K562 (cell line): ENCODE data around the gene IDH1. TPM values are rescaled to one million over a fixed set of nuclear protein-coding genes. Genes with fewer than 3 reads are reported as not detected.
A peak's percentile ranks its signal among the peaks of the same experiment; 100 is the strongest.

Source experiments
- ATAC-seq: fragments of 200-7000 bp; cut with Tn5 transposase; 3 replicates; pipeline ENCODE4 v1.9.1; 2020; ENCODE audit warnings: moderate library complexity
- BruUV-seq: library from RNA; stranded (reverse); fragments of 400-500 nt; replicated peaks from 2 replicates; lab custom pipeline; 2021; lab: Mats Ljungman, UMichigan
- CTCF ChIA-PET: fragments of 300-600 bp; formaldehyde crosslinking; extraction: SDS; loops from one replicate; lab custom pipeline; 2021; ENCODE audit warnings: low intra/inter-chr PET ratio; lab: Yijun Ruan, JAX
- POLR2A ChIA-PET: fragments of 300-600, 350-650 bp; sonication (Branson Sonifier 250); formaldehyde crosslinking; extraction: SDS; loops from one replicate; lab custom pipeline; 2021; ENCODE audit warnings: antibody characterized with exemption, inconsistent platforms; lab: Yijun Ruan, JAX
- DNase-seq, 4 experiments: peaks; one replicate each; pipeline versions ENCODE4 v3.0.0 to v3.0.0-alpha.2; 2011 to 2018; ENCODE audit warnings: low spot score in 3 of 4, mixed read lengths in 3 of 4; ENCODE audit errors: extremely low read depth in 1 of 4
- FAIRE-seq: peaks from 2 replicates; lab custom pipeline; 2011; peaks lifted over from hg19 to GRCh38; lab: Jason Lieb, UNC
- H2AFZ ChIP-seq: 2 replicates; pipeline ENCODE4 v1.6.0; 2011; ENCODE audit warnings: low read depth, low read length, control low read depth, inconsistent platforms
- H3K27ac ChIP-seq: fragments of 200-600 bp; 3 replicates; pipeline ENCODE4 v1.8.0; 2011; ENCODE audit warnings: low read depth, mild to moderate bottlenecking, control low read depth, inconsistent platforms, low read length, moderate library complexity, mixed read lengths; ENCODE audit errors: extremely low read depth
- H3K27me3 ChIP-seq, 2 experiments: fragments of 300-600 bp in 1 of 2; 2 replicates in 1 of 2; 3 replicates in 1 of 2; pipeline versions ENCODE4 v1.6.0 to v1.8.0; 2011; ENCODE audit warnings: inconsistent platforms in 2 of 2, low read length in 2 of 2, mild to moderate bottlenecking in 1 of 2, mixed read lengths in 1 of 2, moderate library complexity in 1 of 2; ENCODE audit not compliant: control insufficient read depth in 2 of 2, insufficient read depth in 2 of 2
- H3K36me3 ChIP-seq: fragments of 300-600 bp; 3 replicates; pipeline ENCODE4 v1.8.0; 2011; ENCODE audit warnings: mild to moderate bottlenecking, low read length, inconsistent platforms; ENCODE audit not compliant: control insufficient read depth, insufficient read depth
- H3K4me1 ChIP-seq, 2 experiments: fragments of 200-600 bp in 1 of 2; replicated peaks in 1 of 2; 2 replicates in 1 of 2; 3 replicates in 1 of 2; pipeline versions ENCODE4 v1.5.1 to v1.8.0; 2011; ENCODE audit warnings: inconsistent platforms in 2 of 2, low read length in 2 of 2, mild to moderate bottlenecking in 1 of 2, mixed read lengths in 1 of 2, moderate library complexity in 1 of 2; ENCODE audit not compliant: control insufficient read depth in 2 of 2, insufficient read depth in 2 of 2
- H3K4me2 ChIP-seq: 2 replicates; pipeline ENCODE4 v1.6.1; 2011; ENCODE audit warnings: low read length, control low read depth, inconsistent platforms, mixed read lengths; ENCODE audit not compliant: insufficient read depth
- H3K4me3 ChIP-seq: fragments of 200-600 bp; sonication (generic), shearing (Covaris generic); 2 replicates; pipeline ENCODE4 v1.5.1; 2016; ENCODE audit warnings: control low read depth, inconsistent platforms
- H3K79me2 ChIP-seq: fragments of 200-600 bp; 3 replicates; pipeline ENCODE4 v1.8.0; 2011; ENCODE audit warnings: low read length, inconsistent platforms; ENCODE audit not compliant: control insufficient read depth, insufficient read depth
- H3K9ac ChIP-seq, 2 experiments: 2 replicates each; pipeline versions ENCODE4 v1.6.0 to v1.6.1; 2011; ENCODE audit warnings: low read depth in 2 of 2, low read length in 2 of 2, control low read depth in 1 of 2, inconsistent platforms in 1 of 2, mild to moderate bottlenecking in 1 of 2, mixed read lengths in 1 of 2; ENCODE audit not compliant: insufficient read depth in 1 of 2
- H3K9me1 ChIP-seq: one replicate; pipeline ENCODE4 v1.6.0; 2011; ENCODE audit warnings: inconsistent platforms, mild to moderate bottlenecking, low read length, moderate library complexity; ENCODE audit not compliant: control insufficient read depth, insufficient read depth
- H3K9me3 ChIP-seq: replicated peaks from 2 replicates; pipeline ENCODE4 v1.5.1; 2011; ENCODE audit warnings: low read depth, low read length, inconsistent platforms; ENCODE audit not compliant: control insufficient read depth, insufficient read depth
- H4K20me1 ChIP-seq: replicated peaks from 2 replicates; pipeline ENCODE4 v1.6.1; 2011; ENCODE audit warnings: low read length, inconsistent platforms, mixed read lengths; ENCODE audit not compliant: control insufficient read depth, insufficient read depth
- ATF7 ChIP-seq: fragments of 450-650 bp; IDR thresholded peaks from 2 replicates; pipeline ENCODE4 v1.7.1; 2014; ENCODE audit warnings: mild to moderate bottlenecking, moderate library complexity
- C11orf30 ChIP-seq: fragments of 450-650 bp; IDR thresholded peaks from 2 replicates; pipeline ENCODE4 v1.6.1; 2016; ENCODE audit warnings: low read depth, mild to moderate bottlenecking
- CBX1 ChIP-seq: sonication (generic); IDR thresholded peaks from 2 replicates; pipeline ENCODE4 v1.6.1; 2016; ENCODE audit warnings: antibody characterized with exemption, low read depth, mild to moderate bottlenecking
- CEBPB ChIP-seq: fragments of 450-650 bp; IDR thresholded peaks from 2 replicates; pipeline ENCODE4 v1.6.1; 2016; ENCODE audit warnings: missing genetic modification characterization, missing compliant biosample characterization
- CTBP1 ChIP-seq: fragments of 450-650 bp; IDR thresholded peaks from 2 replicates; pipeline ENCODE4 v1.6.1; 2016; ENCODE audit warnings: borderline replicate concordance
- FOSL1 ChIP-seq: fragments of 200-800 bp; sonication (Bioruptor generic); conservative IDR thresholded peaks from 2 replicates; pipeline ENCODE4 v1.6.1; 2016; ENCODE audit warnings: missing genetic modification characterization, missing compliant biosample characterization
- HDAC3 ChIP-seq: fragments of 450-650 bp; IDR thresholded peaks from 2 replicates; pipeline ENCODE4 v1.6.1; 2018; ENCODE audit warnings: borderline replicate concordance, mild to moderate bottlenecking, moderate library complexity; ENCODE audit not compliant: partially characterized antibody
- ILF3 ChIP-seq: fragments of 450-650 bp; IDR thresholded peaks from 2 replicates; pipeline ENCODE4 v1.6.1; 2018; ENCODE audit warnings: antibody characterized with exemption, mild to moderate bottlenecking, moderate library complexity, borderline replicate concordance
- JUN ChIP-seq, 2 experiments: sonication (generic) in 1 of 2; formaldehyde crosslinking in 1 of 2; IDR thresholded peaks; 2 replicates each; pipeline versions ENCODE4 v1.6.1 to v1.8.0; 2012 to 2022; ENCODE audit warnings: borderline replicate concordance in 2 of 2, mild to moderate bottlenecking in 2 of 2, improper control_type of control experiment in 1 of 2, low read depth in 1 of 2, low read length in 1 of 2, missing genetic modification reagents in 1 of 2
- JUND ChIP-seq, 2 experiments: IDR thresholded peaks; 2 replicates in 1 of 2; 3 replicates in 1 of 2; pipeline ENCODE4 v1.6.1; 2011; ENCODE audit warnings: borderline replicate concordance in 2 of 2, low read depth in 2 of 2, low read length in 2 of 2, improper control_type of control experiment in 1 of 2, missing biosample characterization in 1 of 2, missing genetic modification characterization in 1 of 2, missing genetic modification reagents in 1 of 2
- KAT8 ChIP-seq: fragments of 450-650 bp; IDR thresholded peaks from 2 replicates; pipeline ENCODE4 v1.6.1; 2016; ENCODE audit warnings: low read depth, mild to moderate bottlenecking
- KLF6 ChIP-seq: fragments of 250-450 bp; sonication (Bioruptor Pico); IDR thresholded peaks from 2 replicates; pipeline ENCODE4 v1.4.0; 2020; ENCODE audit warnings: mild to moderate bottlenecking, moderate library complexity, borderline replicate concordance
- MAFG ChIP-seq: fragments of 450-650 bp; conservative IDR thresholded peaks from 2 replicates; pipeline ENCODE4 v1.6.1; 2016; ENCODE audit warnings: missing genetic modification characterization, missing compliant biosample characterization
- NFE2 ChIP-seq: IDR thresholded peaks from 2 replicates; pipeline ENCODE4 v1.6.1; 2014; ENCODE audit warnings: antibody characterized with exemption, low read depth
- NFRKB ChIP-seq: fragments of 450-650 bp; IDR thresholded peaks from 2 replicates; pipeline ENCODE4 v1.6.1; 2016; ENCODE audit warnings: low read depth
- PRMT5 ChIP-seq: sonication (generic); formaldehyde crosslinking; IDR thresholded peaks from 2 replicates; pipeline ENCODE4 v1.5.0; 2020; ENCODE audit warnings: missing genetic modification reagents
- RCOR1 ChIP-seq, 2 experiments: IDR thresholded peaks; 2 replicates each; pipeline ENCODE4 v1.6.1; 2012; ENCODE audit warnings: low read depth in 2 of 2, low read length in 2 of 2, borderline replicate concordance in 1 of 2, improper control_type of control experiment in 1 of 2
- TAF1 ChIP-seq: IDR thresholded peaks from 2 replicates; pipeline ENCODE4 v1.6.1; 2011; ENCODE audit warnings: mild to moderate bottlenecking, low read length, moderate library complexity; ENCODE audit not compliant: insufficient read depth, control insufficient read depth, severe bottlenecking; ENCODE audit errors: extremely low read depth
- ZNF165 ChIP-seq: fragments of 250-450 bp; sonication (Bioruptor Pico); IDR thresholded peaks from 2 replicates; pipeline ENCODE4 v1.4.0; 2020; ENCODE audit warnings: borderline replicate concordance
- ZNF316 ChIP-seq: fragments of 450-650 bp; IDR thresholded peaks from 2 replicates; pipeline ENCODE4 v1.6.1; 2016
- ZNF766 ChIP-seq: fragments of 200-800 bp; sonication (Bioruptor generic); conservative IDR thresholded peaks from 2 replicates; pipeline ENCODE4 v1.6.1; 2016; ENCODE audit warnings: missing genetic modification characterization, missing compliant biosample characterization
- WGBS: fragments of 100-300 bp; shearing (Covaris generic); methylation state at CpG from one replicate; pipeline ENCODE4 v1.1.6; 2016; ENCODE audit warnings: low coverage, mixed read lengths; ENCODE audit not compliant: insufficient coverage; ENCODE audit errors: missing lambda C conversion rate; 5-methylcytosine and 5-hydroxymethylcytosine counted together
- in situ Hi-C: fragments of 300-500 bp; cut with MboI; formaldehyde crosslinking; loops from 4 replicates; pipeline ENCODE4 v1.15.0; 2018; ENCODE audit warnings: inconsistent platforms, mixed read lengths
- intact Hi-C: fragments of 100-400 bp; cut with micrococcal nuclease; formaldehyde crosslinking; loops from 2 replicates; pipeline ENCODE4 v1.14.2; 2022
- polyA plus RNA-seq, 8 experiments: library from polyadenylated mRNA; depleted of rRNA in 4 of 8; stranded (reverse) in 5 of 8; unstranded in 3 of 8; fragments of >200 nt; fragmentation: Nextera tagmentation in 2 of 8; fragmentation: Illumina TruSeq in 1 of 8; extraction: Ambion mirVana in 2 of 8; extraction: Trizol in 1 of 8; gene quantifications; 2 replicates each; pipeline versions ENCODE4 v1.2.1 to v1.2.3, GENCODE V29; 2011 to 2014; ENCODE audit warnings: inconsistent platforms in 1 of 8, missing spikeins in 1 of 8
- total RNA-seq, 7 experiments: library from RNA; depleted of rRNA in 6 of 7; stranded (reverse); fragments of >200 nt in 6 of 7; fragmentation: Illumina TruSeq in 2 of 7; extraction: Trizol in 2 of 7; gene quantifications; 2 replicates each; pipeline versions ENCODE4 v1.2.1 to v1.2.3, GENCODE V29; 2011 to 2021; ENCODE audit warnings: low replicate concordance in 1 of 7
- TF ChIP-seq, protein P1 (sequence below), 2 experiments: fragments of 450-650 bp in 1 of 2; sonication (generic) in 1 of 2; formaldehyde crosslinking in 1 of 2; IDR thresholded peaks in 1 of 2; conservative IDR thresholded peaks in 1 of 2; 2 replicates each; pipeline versions ENCODE4 v1.6.1 to v1.8.1; 2016 to 2023; ENCODE audit warnings: mild to moderate bottlenecking in 2 of 2, moderate library complexity in 2 of 2, inconsistent platforms in 1 of 2, missing genetic modification reagents in 1 of 2

Gene IDH1
- total and polyA plus RNA-seq, 9 of the 15 experiments (the other 6 are each of a cell fraction or from before 2014, with no cell fraction given) = 61.9 to 194 (median 101) TPM

DNA sequence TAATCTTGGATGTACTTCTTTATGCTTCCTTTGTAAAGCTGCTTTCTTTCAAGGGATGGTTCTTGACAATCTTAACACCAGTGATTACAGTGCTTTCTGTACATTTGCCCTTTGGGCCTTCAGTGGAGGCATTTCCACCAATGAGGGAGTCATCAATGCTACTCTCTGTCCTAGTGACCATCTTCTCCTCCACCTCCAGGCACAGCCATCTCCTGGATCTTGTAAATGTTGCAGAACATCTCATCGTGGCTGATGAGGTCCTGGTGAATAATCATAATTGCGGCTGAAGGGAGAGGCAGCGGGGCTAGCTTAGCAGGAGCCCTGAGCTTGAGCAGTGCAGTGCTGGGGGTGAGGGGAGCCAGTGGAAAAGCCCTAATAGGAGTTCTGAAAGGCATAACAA is 32.5 kb downstream of the IDH1 start:
- H3K9me3 ChIP-seq = no peaks in the 10 kb centered on the region
- in situ Hi-C loops (no loop called here), intact Hi-C loops (no loop called here)
- POLR2A ChIA-PET = interaction anchor here (0.8 to 1.0 kb wide), 2 partner anchors 8 to 13 kb away, joined by 4 read pairs; no protein-coding TSS in a partner anchor
- DNase-seq (peak; percentile 12 to 51 (median 20)), ATAC-seq (peak; percentile 97), FAIRE-seq (peak; percentile 52)
- H3K4me2 ChIP-seq = no peak overlapping the region; the same call in 1 of the 2 replicates
- no peak overlapping the region for H3K9ac ChIP-seq
- H4K20me1 ChIP-seq = no peaks in the 10 kb centered on the region
- no peak overlapping the region for H3K4me3 ChIP-seq
- BruUV-seq = no TSS peak
- WGBS = 7% methylated on average over 3 of the region's 3 CpGs
- peaks cover 0 to 10% of the 10 kb centered on the region in 2 experiments; a peak in 4 of 5 replicates for H3K4me1 ChIP-seq
- H3K27ac ChIP-seq = peak overlapping the region; percentile 16; the same call in 1 of the 3 replicates
- CTCF ChIA-PET = no interaction called here
- H3K79me2 ChIP-seq = no peaks in the 10 kb centered on the region
- H3K9me1 ChIP-seq = no peaks in the 10 kb centered on the region
- H3K27me3 ChIP-seq = no peaks in the 10 kb centered on the region
- H3K36me3 ChIP-seq = no peaks in the 10 kb centered on the region
- peak overlapping the region; percentile 79 for H2AFZ ChIP-seq
- TF ChIP-seq KLF6 (CRISPR knock-in tag) (no peak), NFE2 (peak; percentile 23; the same call in 1 of the 2 replicates), ATF7 (peak; percentile 66; the same call in 1 of the 2 replicates), ZNF766 (0 out of 2 replicates have a peak, but pooled peaks have one; percentile 21), ZNF165 (no peak), CEBPB (0 out of 2 replicates have a peak, but pooled peaks have one; percentile 39), C11orf30 (peak; percentile 35; the same call in 1 of the 2 replicates), RCOR1 (IDR thresholded peaks at IDR 0.05; ENCODE audit: borderline replicate concordance in 1 of 2, low read depth in 2 of 2, low read length in 2 of 2) (0 out of 4 replicates have a peak, but pooled peaks of 1 of the 2 experiments have one; percentile 42), PRMT5 (CRISPR knock-in tag) (no peak), HDAC3 (no peak), CBX1 (no peak), NFRKB (peak; percentile 29; the same call in 1 of the 2 replicates), ZNF316 (peak; percentile 13; the same call in 1 of the 2 replicates), FOSL1 (tag) (peak; percentile 66; the same call in 1 of the 2 replicates), TAF1 (no peak), MAFG (tag) (peak; percentile 30; the same call in 1 of the 2 replicates), CTBP1 (peak; percentile 26; the same call in 1 of the 2 replicates), ILF3 (no peak), JUN (IDR thresholded peaks at IDR 0.05; ENCODE audit: borderline replicate concordance, low read depth, low read length) (0 out of 2 replicates have a peak, but pooled peaks have one; percentile 22), JUN (CRISPR knock-in tag; IDR thresholded peaks at IDR 0.05; ENCODE audit: borderline replicate concordance) (no peak), KAT8 (no peak), JUND (IDR thresholded peaks at IDR 0.05; ENCODE audit: borderline replicate concordance, low read depth, low read length) (peak; percentile 83; the same call in 1 of the 2 replicates), JUND (tag; IDR thresholded peaks at IDR 0.05; ENCODE audit: borderline replicate concordance, low read depth, low read length) (peak; percentile 42; the same call in 1 of the 3 replicates)
- TF ChIP-seq, protein P1, sequence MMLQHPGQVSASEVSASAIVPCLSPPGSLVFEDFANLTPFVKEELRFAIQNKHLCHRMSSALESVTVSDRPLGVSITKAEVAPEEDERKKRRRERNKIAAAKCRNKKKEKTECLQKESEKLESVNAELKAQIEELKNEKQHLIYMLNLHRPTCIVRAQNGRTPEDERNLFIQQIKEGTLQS (IDR thresholded peaks at IDR 0.05) = peak; percentile 87
- TF ChIP-seq, protein P1 (CRISPR knock-in tag; conservative IDR thresholded peaks at IDR 0.05) = no peak
